Measurements from ENCODE around the gene PARD3B. TPM values are rescaled to one million over a fixed set of nuclear protein-coding genes. Genes with fewer than 3 reads are reported as not detected.
"Not testable (repeated sequence)": the region's sequence is repeated elsewhere in the genome, so short reads cannot be mapped to it uniquely, and the experiment has no call there.

The PARD3B gene
- total and polyA plus RNA-seq, 3 experiments from 2014 or later = 0.11 to 0.26 TPM; not detected in 1

DNA sequence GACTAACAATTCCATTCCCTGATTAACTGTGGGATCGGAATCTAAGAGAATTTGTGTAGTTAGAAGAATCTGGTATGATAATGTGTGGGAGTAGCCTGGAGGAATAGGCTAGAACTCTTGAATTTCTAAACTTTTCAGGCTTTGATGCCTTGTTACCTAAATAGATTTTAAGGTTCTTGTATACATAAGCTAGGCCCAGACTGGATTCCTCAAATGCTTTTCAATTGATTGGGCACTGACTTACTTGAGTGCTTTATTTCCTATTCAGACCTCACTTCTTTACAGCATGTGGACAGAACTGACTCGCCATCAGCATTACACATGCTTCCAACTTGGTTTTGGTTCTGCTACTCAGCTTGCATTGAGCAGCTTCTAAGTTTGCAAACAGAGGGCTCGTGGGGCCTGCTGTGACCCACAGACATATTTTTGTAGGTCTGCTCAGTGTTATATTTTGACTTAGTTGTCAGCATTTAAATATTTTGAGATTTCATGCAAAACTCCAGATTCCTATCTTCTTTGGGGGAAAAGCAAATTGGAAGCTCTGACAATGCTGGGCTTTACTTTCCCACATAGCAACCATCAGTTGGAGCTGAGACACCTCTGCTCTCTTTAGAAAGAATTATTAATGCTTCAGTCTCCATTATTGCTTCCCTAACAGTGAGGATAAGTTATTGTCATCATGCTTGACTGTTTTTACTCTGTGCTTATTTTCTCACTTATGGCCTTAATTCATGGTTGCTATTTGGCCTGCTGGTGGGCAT lies 5.7 kb downstream of the PARD3B start:
- Mint-ChIP-seq H3K36me3 (no peaks in the 10 kb centered on the region), H3K9me3 (peaks cover 0 to 2% (median 0%) of the 10 kb centered on the region in 5 donors), H3K4me3 (peak overlapping the region in 1 of 7 donors; percentile 41), H3K4me1 (peaks cover 0 to 7% (median 3%) of the 10 kb centered on the region in 3 donors), H3K27me3 (peaks cover 7 to 33% of the 10 kb centered on the region in 2 donors), H3K27ac (no peak overlapping the region)
- ChIA-PET POLR2A (no interaction called here), CTCF (no interaction called here)
- Histone ChIP-seq H3K4me3 (ENCODE audit: low read length) (no peak overlapping the region), H3K4me1 (ENCODE audit: insufficient read depth, low read length) (no peaks in the 10 kb centered on the region), H3K27me3 (ENCODE audit: insufficient read depth, low read length, poor library complexity, severe bottlenecking) (no peaks in the 10 kb centered on the region), H3K36me3 (ENCODE audit: insufficient read depth, low read length) (no peaks in the 10 kb centered on the region), H3K9me3 (ENCODE audit: low read length) (no peaks in the 10 kb centered on the region), H3K27ac (ENCODE audit: low read depth, low read length) (no peak overlapping the region)
- DNase-seq = no peak

- Histone ChIP-seq H3K4me3 (ENCODE audit: low read length) (no peak overlapping the region), H3K27ac (ENCODE audit: low read depth, low read length) (no peak overlapping the region), H3K27me3 (ENCODE audit: insufficient read depth, low read length, poor library complexity, severe bottlenecking) (no peaks in the 10 kb centered on the region), H3K36me3 (ENCODE audit: insufficient read depth, low read length) (no peaks in the 10 kb centered on the region), H3K9me3 (ENCODE audit: low read length) (no peaks in the 10 kb centered on the region), H3K4me1 (ENCODE audit: insufficient read depth, low read length) (no peaks in the 10 kb centered on the region)
- H3K36me3 Mint-ChIP-seq = no peaks in the 10 kb centered on the region
- peaks cover 0 to 2% (median 0%) of the 10 kb centered on the region in 5 donors for H3K9me3 Mint-ChIP-seq
- H3K27me3 Mint-ChIP-seq = peaks cover 4 to 28% of the 10 kb centered on the region in 2 donors
- DNase-seq = no peak
- ChIA-PET POLR2A (no interaction called here), CTCF (no interaction called here)
- no peak overlapping the region for H3K27ac Mint-ChIP-seq
- H3K4me1 Mint-ChIP-seq = peaks cover 0 to 1% (median 0%) of the 10 kb centered on the region in 3 donors
- peak overlapping the region in 1 of 7 donors; percentile 41 for H3K4me3 Mint-ChIP-seq
Observed at GRCh38 chr2:204551512-204551863, 6.2 kb downstream of the PARD3B start.

- H3K27me3 ChIP-seq (ENCODE audit: insufficient read depth, low read length, poor library complexity, severe bottlenecking) = no peaks in the 10 kb centered on the region
- Mint-ChIP-seq H3K4me3 (no peak overlapping the region), H3K27ac (no peak overlapping the region), H3K36me3 (no peaks in the 10 kb centered on the region), H3K4me1 (no peaks in the 10 kb centered on the region), H3K9me3 (peaks cover 0 to 6% (median 0%) of the 10 kb centered on the region in 5 donors), H3K27me3 (peaks cover 4 to 10% of the 10 kb centered on the region in 2 donors)
- no peaks in the 10 kb centered on the region for H3K4me1 ChIP-seq (ENCODE audit: insufficient read depth, low read length)
- DNase-seq = no peak
- no peak overlapping the region for H3K27ac ChIP-seq (ENCODE audit: low read depth, low read length)
- no peaks in the 10 kb centered on the region for H3K36me3 ChIP-seq (ENCODE audit: insufficient read depth, low read length)
- POLR2A ChIA-PET = no interaction called here
- no peak overlapping the region for H3K4me3 ChIP-seq (ENCODE audit: low read length)
- no peaks in the 10 kb centered on the region for H3K9me3 ChIP-seq (ENCODE audit: low read length)
- CTCF ChIA-PET = no interaction called here
Observed at GRCh38 chr2:204557604-204558003, 12.3 kb downstream of the PARD3B start.

DNA sequence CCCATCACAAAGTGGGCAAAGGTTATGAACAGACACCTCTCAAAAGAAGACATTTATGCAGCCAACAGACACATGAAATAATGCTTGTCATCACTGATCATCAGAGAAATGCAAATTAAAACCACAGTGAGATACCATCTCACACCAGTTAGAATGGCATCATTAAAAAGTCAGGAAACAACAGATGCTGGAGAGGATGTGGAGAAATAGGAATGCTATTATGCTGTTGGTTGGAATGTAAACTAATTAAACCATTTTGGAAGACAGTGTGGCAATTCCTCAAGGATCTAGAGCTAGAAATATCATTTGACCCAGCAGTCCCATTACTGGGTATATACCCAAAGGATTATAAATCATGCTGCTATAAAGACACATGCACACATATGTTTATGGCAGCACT lies 14.1 kb downstream of the PARD3B start:
- H3K4me3 Mint-ChIP-seq; CTCF ChIA-PET; H3K27ac Mint-ChIP-seq; H3K4me1 ChIP-seq (ENCODE audit: insufficient read depth, low read length); H3K36me3 Mint-ChIP-seq; H3K27me3 ChIP-seq (ENCODE audit: insufficient read depth, low read length, poor library complexity, severe bottlenecking); H3K27ac ChIP-seq (ENCODE audit: low read depth, low read length); H3K4me3 ChIP-seq (ENCODE audit: low read length); H3K9me3 Mint-ChIP-seq; H3K36me3 ChIP-seq (ENCODE audit: insufficient read depth, low read length); POLR2A ChIA-PET; H3K4me1 Mint-ChIP-seq; H3K9me3 ChIP-seq (ENCODE audit: low read length); DNase-seq; H3K27me3 Mint-ChIP-seq: not testable (repeated sequence)

GRCh38 chr2:204560902-204561301 lies 15.6 kb downstream of the PARD3B start:
- H3K27me3 Mint-ChIP-seq = peaks cover under 1 to 4% of the 10 kb centered on the region in 2 donors
- no peaks in the 10 kb centered on the region for H3K4me1 ChIP-seq (ENCODE audit: insufficient read depth, low read length)
- no peak for DNase-seq
- ChIA-PET POLR2A (no interaction called here), CTCF (no interaction called here)
- H3K27ac ChIP-seq (ENCODE audit: low read depth, low read length) = no peak overlapping the region
- no peak overlapping the region for H3K4me3 ChIP-seq (ENCODE audit: low read length)
- H3K36me3 ChIP-seq (ENCODE audit: insufficient read depth, low read length) = no peaks in the 10 kb centered on the region
- H3K4me3 Mint-ChIP-seq = no peak overlapping the region
- H3K4me1 Mint-ChIP-seq = no peaks in the 10 kb centered on the region
- H3K27me3 ChIP-seq (ENCODE audit: insufficient read depth, low read length, poor library complexity, severe bottlenecking) = no peaks in the 10 kb centered on the region
- H3K36me3 Mint-ChIP-seq = no peaks in the 10 kb centered on the region
- no peaks in the 10 kb centered on the region for H3K9me3 ChIP-seq (ENCODE audit: low read length)
- peaks cover 0 to 4% (median 0%) of the 10 kb centered on the region in 5 donors for H3K9me3 Mint-ChIP-seq
- no peak overlapping the region for H3K27ac Mint-ChIP-seq

DNA sequence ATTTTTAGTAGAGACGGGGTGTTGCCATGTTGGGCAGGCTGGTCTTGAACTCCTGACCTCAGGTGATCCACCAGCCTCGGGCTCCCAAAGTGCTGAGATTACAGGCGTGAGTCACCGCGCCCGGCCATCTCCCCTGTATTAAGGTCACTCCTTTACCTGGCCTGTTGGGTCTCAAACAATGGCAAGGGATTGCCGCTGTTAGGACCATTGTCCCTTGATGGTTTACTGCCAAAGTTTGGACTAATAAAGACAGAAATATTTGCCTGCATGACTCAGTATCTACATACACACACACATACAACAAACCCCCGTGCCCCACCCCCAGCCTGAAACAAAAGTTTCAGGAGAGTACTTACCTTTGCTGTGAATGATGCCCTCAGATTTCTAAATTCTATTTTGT lies 16.5 kb downstream of the PARD3B start:
- DNase-seq = no peak
- no peaks in the 10 kb centered on the region for H3K9me3 ChIP-seq (ENCODE audit: low read length)
- H3K4me3 Mint-ChIP-seq = no peak overlapping the region
- H3K36me3 ChIP-seq (ENCODE audit: insufficient read depth, low read length) = no peaks in the 10 kb centered on the region
- no peaks in the 10 kb centered on the region for H3K4me1 Mint-ChIP-seq
- no peak overlapping the region for H3K4me3 ChIP-seq (ENCODE audit: low read length)
- POLR2A ChIA-PET = no interaction called here
- H3K27me3 ChIP-seq (ENCODE audit: insufficient read depth, low read length, poor library complexity, severe bottlenecking) = no peaks in the 10 kb centered on the region
- CTCF ChIA-PET = no interaction called here
- H3K9me3 Mint-ChIP-seq = peaks cover 0 to 4% (median 0%) of the 10 kb centered on the region in 5 donors
- H3K27ac Mint-ChIP-seq = no peak overlapping the region
- peaks cover 0 to 2% of the 10 kb centered on the region in 2 donors for H3K27me3 Mint-ChIP-seq
- no peak overlapping the region for H3K27ac ChIP-seq (ENCODE audit: low read depth, low read length)
- H3K4me1 ChIP-seq (ENCODE audit: insufficient read depth, low read length) = no peaks in the 10 kb centered on the region
- no peaks in the 10 kb centered on the region for H3K36me3 Mint-ChIP-seq

GRCh38 chr2:204566439-204566838 lies 21.2 kb downstream of the PARD3B start:
- H3K36me3 Mint-ChIP-seq = no peaks in the 10 kb centered on the region
- H3K4me1 Mint-ChIP-seq = no peaks in the 10 kb centered on the region
- POLR2A ChIA-PET = no interaction called here
- peaks cover 2 to 8% of the 10 kb centered on the region in 2 donors for H3K27me3 Mint-ChIP-seq
- no peak overlapping the region for H3K4me3 ChIP-seq (ENCODE audit: low read length)
- no peaks in the 10 kb centered on the region for H3K9me3 Mint-ChIP-seq
- H3K4me1 ChIP-seq (ENCODE audit: insufficient read depth, low read length) = no peaks in the 10 kb centered on the region
- H3K27ac Mint-ChIP-seq = no peak overlapping the region
- H3K4me3 Mint-ChIP-seq = no peak overlapping the region
- no peaks in the 10 kb centered on the region for H3K36me3 ChIP-seq (ENCODE audit: insufficient read depth, low read length)
- H3K27me3 ChIP-seq (ENCODE audit: insufficient read depth, low read length, poor library complexity, severe bottlenecking) = no peaks in the 10 kb centered on the region
- H3K27ac ChIP-seq (ENCODE audit: low read depth, low read length) = no peak overlapping the region
- DNase-seq = no peak
- CTCF ChIA-PET = no interaction called here
- no peaks in the 10 kb centered on the region for H3K9me3 ChIP-seq (ENCODE audit: low read length)

GRCh38 chr2:204570421-204570820 lies 25.1 kb downstream of the PARD3B start:
- Histone ChIP-seq H3K27ac (ENCODE audit: low read depth, low read length) (no peak overlapping the region), H3K9me3 (ENCODE audit: low read length) (no peaks in the 10 kb centered on the region), H3K4me3 (ENCODE audit: low read length) (no peak overlapping the region), H3K36me3 (ENCODE audit: insufficient read depth, low read length) (no peaks in the 10 kb centered on the region), H3K4me1 (ENCODE audit: insufficient read depth, low read length) (no peaks in the 10 kb centered on the region), H3K27me3 (ENCODE audit: insufficient read depth, low read length, poor library complexity, severe bottlenecking) (no peaks in the 10 kb centered on the region)
- CTCF ChIA-PET = no interaction called here
- DNase-seq = no peak
- no peaks in the 10 kb centered on the region for H3K4me1 Mint-ChIP-seq
- no peak overlapping the region for H3K27ac Mint-ChIP-seq
- POLR2A ChIA-PET = no interaction called here
- peaks cover 2 to 8% of the 10 kb centered on the region in 2 donors for H3K27me3 Mint-ChIP-seq
- H3K36me3 Mint-ChIP-seq = no peaks in the 10 kb centered on the region
- H3K4me3 Mint-ChIP-seq = no peak overlapping the region
- H3K9me3 Mint-ChIP-seq = no peaks in the 10 kb centered on the region

All from CD8-positive, alpha-beta memory T cell (primary cell).